H1 (cell line): Measurements from ENCODE around the gene HIVEP3.

ENCODE experiments used
- BRCA1 ChIP-seq: IDR thresholded peaks from 2 replicates; pipeline ENCODE4 v1.6.1; 2012; ENCODE audit warnings: low read depth, low read length, improper control_type of control experiment
- CEBPB ChIP-seq: IDR thresholded peaks from 2 replicates; pipeline ENCODE4 v1.6.1; 2012; ENCODE audit warnings: low read depth, low read length
- CHD2 ChIP-seq: IDR thresholded peaks from 2 replicates; pipeline ENCODE4 v1.6.1; 2012; ENCODE audit warnings: low read length, improper control_type of control experiment
- CTCF ChIP-seq, 3 experiments: IDR thresholded peaks; 1 replicate in 2 of 3; 2 replicates in 1 of 3; pipeline versions ENCODE4 v1.5.1 to v1.6.1; 2011; ENCODE audit warnings: low read length in 3 of 3, mild to moderate bottlenecking in 3 of 3, inconsistent platforms in 2 of 3, low read depth in 1 of 3, moderate library complexity in 1 of 3; ENCODE audit not compliant: insufficient read depth in 1 of 3; ENCODE audit errors: control extremely low read depth in 1 of 3
- EZH2 ChIP-seq: fragments of 200-600 bp; sonication (generic); IDR thresholded peaks from 2 replicates; pipeline ENCODE4 v1.7.1; 2012; ENCODE audit warnings: low read depth, mild to moderate bottlenecking, moderate library complexity, low read length, inconsistent platforms; ENCODE audit not compliant: severe bottlenecking
- POLR2A ChIP-seq, 2 experiments: IDR thresholded peaks; 1 replicate in 1 of 2; 2 replicates in 1 of 2; pipeline ENCODE4 v1.6.1; 2011; ENCODE audit warnings: low read depth in 2 of 2, low read length in 2 of 2, mild to moderate bottlenecking in 2 of 2; ENCODE audit errors: control extremely low read depth in 1 of 2
- RFX5 ChIP-seq: IDR thresholded peaks from 2 replicates; pipeline ENCODE4 v1.6.1; 2011; ENCODE audit warnings: low read depth, low read length, improper control_type of control experiment, borderline replicate concordance
- TAF1 ChIP-seq: IDR thresholded peaks from 2 replicates; pipeline ENCODE4 v1.6.1; 2011; ENCODE audit warnings: mild to moderate bottlenecking, low read depth, low read length

- TF ChIP-seq POLR2A (IDR thresholded peaks at IDR 0.05; ENCODE audit: control extremely low read depth in 1 of 2, low read depth in 2 of 2, low read length in 2 of 2) (no peak), CTCF (IDR thresholded peaks at IDR 0.05; ENCODE audit: control extremely low read depth in 1 of 3, insufficient read depth in 1 of 3, low read depth in 1 of 3, low read length in 3 of 3) (no peak), CEBPB (no peak), CHD2 (no peak), BRCA1 (no peak), TAF1 (no peak), RFX5 (no peak), EZH2 (no peak)
These were observed 420.3 kb downstream of the HIVEP3 start for GRCh38 chr1:41498391-41498790.
